Endothelial cell of umbilical vein (primary cell): ENCODE results near the gene IFNA8. TPM values are rescaled to one million over a fixed set of nuclear protein-coding genes. Genes with fewer than 3 reads are reported as not detected.
A peak's percentile ranks its signal among the peaks of the same experiment; 100 is the strongest.

Source experiments
- Bru-seq: library from RNA; stranded (reverse); fragments of 400-500 nt; gene quantifications from one replicate; lab custom pipeline; 2021; lab: Mats Ljungman, UMichigan
- BruChase-seq, 2 experiments: library from RNA; stranded (reverse); fragments of 400-500 nt; gene quantifications; one replicate each; lab custom pipeline; 2021; lab: Mats Ljungman, UMichigan
- BruUV-seq: library from RNA; stranded (reverse); fragments of 400-500 nt; replicated peaks from 2 replicates; lab custom pipeline; 2021; lab: Mats Ljungman, UMichigan
- CTCF ChIA-PET: fragments of 300-600, 350-600 bp; sonication (Branson Sonifier 250); formaldehyde crosslinking; loops from one replicate; lab custom pipeline; 2021; ENCODE audit warnings: antibody characterized with exemption, inconsistent platforms; lab: Charles Lee
- POLR2A ChIA-PET: fragments of 300-600, 350-600 bp; sonication (Branson Sonifier 250); formaldehyde crosslinking; loops from one replicate; lab custom pipeline; 2021; ENCODE audit warnings: antibody characterized with exemption, inconsistent platforms; lab: Charles Lee
- DNase-seq: peaks from one replicate; pipeline ENCODE4 v3.0.0-alpha.2; 2011; ENCODE audit warnings: low read depth, low spot score
- FAIRE-seq: peaks from 2 replicates; lab custom pipeline; 2011; peaks lifted over from hg19 to GRCh38; lab: Jason Lieb, UNC
- H2AFZ ChIP-seq: 2 replicates; pipeline ENCODE4 v1.6.0; 2012; ENCODE audit warnings: low read depth, low read length, control low read depth, inconsistent platforms
- H3K27ac ChIP-seq: 2 replicates; pipeline ENCODE4 v1.5.1; 2011; ENCODE audit warnings: low read depth, mild to moderate bottlenecking, control low read depth, low read length, moderate library complexity; ENCODE audit not compliant: insufficient read depth
- H3K27me3 ChIP-seq, 2 experiments: 2 replicates each; pipeline versions ENCODE4 v1.6.0 to v1.6.1; 2011; ENCODE audit warnings: low read length in 2 of 2, mixed read lengths in 1 of 2; ENCODE audit not compliant: control insufficient read depth in 2 of 2, insufficient read depth in 2 of 2
- H3K36me3 ChIP-seq, 2 experiments: 2 replicates in 1 of 2; 3 replicates in 1 of 2; pipeline ENCODE4 v1.5.1; 2011; ENCODE audit warnings: low read length in 2 of 2, mild to moderate bottlenecking in 1 of 2, moderate library complexity in 1 of 2; ENCODE audit not compliant: control insufficient read depth in 2 of 2, insufficient read depth in 2 of 2; ENCODE audit errors: extremely low read depth in 1 of 2
- H3K4me1 ChIP-seq: 3 replicates; pipeline ENCODE4 v1.5.1; 2011; ENCODE audit warnings: mild to moderate bottlenecking, low read length; ENCODE audit not compliant: control insufficient read depth, insufficient read depth; ENCODE audit errors: extremely low read depth
- H3K4me2 ChIP-seq: 2 replicates; pipeline ENCODE4 v1.6.1; 2011; ENCODE audit warnings: low read length, control low read depth, mixed read lengths; ENCODE audit not compliant: insufficient read depth
- H3K4me3 ChIP-seq, 3 experiments: fragments of 200-600 bp in 1 of 3; sonication (generic), shearing (Covaris generic) in 1 of 3; replicated peaks in 1 of 3; 2 replicates each; pipeline ENCODE4 v1.5.1; 2011 to 2016; ENCODE audit warnings: control low read depth in 3 of 3, low read length in 3 of 3, mild to moderate bottlenecking in 2 of 3, inconsistent platforms in 1 of 3, low read depth in 1 of 3, moderate library complexity in 1 of 3; ENCODE audit not compliant: insufficient read depth in 1 of 3
- H3K79me2 ChIP-seq: 2 replicates; pipeline ENCODE4 v1.6.0; 2012; ENCODE audit warnings: low read length, inconsistent platforms; ENCODE audit not compliant: control insufficient read depth, insufficient read depth
- H3K9ac ChIP-seq: replicated peaks from 2 replicates; pipeline ENCODE3; 2011; ENCODE audit warnings: low read length, control low read depth; ENCODE audit not compliant: insufficient read depth; ENCODE audit errors: extremely low read depth
- H3K9me1 ChIP-seq: replicated peaks from 3 replicates; pipeline ENCODE4 v1.6.0; 2011; ENCODE audit warnings: mild to moderate bottlenecking, low read length; ENCODE audit not compliant: control insufficient read depth, insufficient read depth; ENCODE audit errors: extremely low read depth
- H3K9me3 ChIP-seq: replicated peaks from 2 replicates; pipeline ENCODE4 v1.5.1; 2012; ENCODE audit warnings: low read length, inconsistent platforms; ENCODE audit not compliant: control insufficient read depth, insufficient read depth
- H4K20me1 ChIP-seq: replicated peaks from 2 replicates; pipeline ENCODE3; 2011; ENCODE audit warnings: mild to moderate bottlenecking, low read length; ENCODE audit not compliant: control insufficient read depth, insufficient read depth; ENCODE audit errors: extremely low read depth
- CTCF ChIP-seq, 2 donors: IDR thresholded peaks; 1 replicate in 1 of 2; 2 replicates in 1 of 2; pipeline ENCODE4 v1.5.1; 2011; ENCODE audit warnings: low read length in 2 of 2, mild to moderate bottlenecking in 2 of 2, moderate library complexity in 2 of 2, control low read depth in 1 of 2, inconsistent platforms in 1 of 2, low read depth in 1 of 2; ENCODE audit not compliant: insufficient read depth in 1 of 2; ENCODE audit errors: extremely low read depth in 1 of 2
- EZH2 ChIP-seq: IDR thresholded peaks from 2 replicates; pipeline ENCODE4 v1.6.1; 2012; ENCODE audit warnings: borderline replicate concordance, low read depth, mild to moderate bottlenecking, moderate library complexity, low read length, inconsistent platforms; ENCODE audit not compliant: severe bottlenecking
- FOS ChIP-seq: IDR thresholded peaks from 2 replicates; pipeline ENCODE4 v1.6.1; 2011; ENCODE audit warnings: mild to moderate bottlenecking, low read length, moderate library complexity, borderline replicate concordance; ENCODE audit not compliant: insufficient read depth
- GATA2 ChIP-seq: IDR thresholded peaks from 2 replicates; pipeline ENCODE4 v1.7.0; 2011; ENCODE audit warnings: low read depth, mild to moderate bottlenecking, moderate library complexity, mixed read lengths, low read length; ENCODE audit not compliant: insufficient read length, insufficient read depth
- JUN ChIP-seq: IDR thresholded peaks from 2 replicates; pipeline ENCODE4 v1.6.1; 2011; ENCODE audit warnings: borderline replicate concordance, low read depth; ENCODE audit not compliant: insufficient read length, insufficient read depth
- MAX ChIP-seq: IDR thresholded peaks from 2 replicates; pipeline ENCODE4 v1.6.1; 2011; ENCODE audit not compliant: insufficient read depth, insufficient read length
- MYC ChIP-seq: IDR thresholded peaks from one replicate; pipeline ENCODE4 v1.6.1; 2011; ENCODE audit warnings: mild to moderate bottlenecking, low read depth, low read length
- POLR2A ChIP-seq: IDR thresholded peaks from 2 replicates; pipeline ENCODE4 v1.6.1; 2012; ENCODE audit warnings: low read depth, mild to moderate bottlenecking, control low read depth, low read length
- dilution Hi-C: fragments of 300-500 bp; cut with MboI; formaldehyde crosslinking; loops from one replicate; pipeline ENCODE4 v1.15.0; 2019; ENCODE audit warnings: low sequenced_read_pairs; ENCODE audit not compliant: extremely low pct_ligation_motif_present
- intact Hi-C: fragments of 100-400 bp; cut with micrococcal nuclease; formaldehyde crosslinking; loops from one replicate; pipeline ENCODE4 v1.10.0; 2022
- long read RNA-seq: library from polyadenylated mRNA; stranded (forward); transcript quantifications from one replicate; pipeline ENCODE4 v2.0.0, GENCODE V29; 2021
- polyA minus RNA-seq, 3 experiments: library from RNA; depleted of rRNA, polyadenylated mRNA; stranded (reverse); fragments of >200 nt; gene quantifications; 1 replicate in 1 of 3; 2 replicates in 2 of 3; pipeline ENCODE4 v1.2.3, GENCODE V29; 2011
- polyA plus RNA-seq, 4 experiments: library from polyadenylated mRNA; depleted of rRNA in 3 of 4; stranded (reverse) in 3 of 4; unstranded in 1 of 4; fragments of >200 nt; gene quantifications; 2 replicates each; pipeline versions ENCODE4 v1.2.1 to v1.2.3, GENCODE V29; 2011 to 2012; ENCODE audit warnings: missing spikeins in 1 of 4
- total RNA-seq: library from RNA; stranded (reverse); gene quantifications from 2 replicates; pipeline ENCODE4 v1.2.3, GENCODE V29; 2021

The IFNA8 gene
- not detected in 2 replicates for total RNA-seq
- polyA plus RNA-seq, result not detected in 2 replicates
- not detected in 2 replicates for polyA plus RNA-seq (2011; cell fraction: cytosol; rRNA removed)
- not detected in 2 replicates for polyA plus RNA-seq (2011; cell fraction: nucleus; rRNA removed)
- polyA plus RNA-seq (2012), result not detected in 2 replicates
- not detected in 2 replicates for polyA minus RNA-seq
- not detected for polyA minus RNA-seq (2011; cell fraction: cytosol; rRNA and poly(A)+ RNA removed)
- not detected in 2 replicates for polyA minus RNA-seq (2011; cell fraction: nucleus; rRNA and poly(A)+ RNA removed)
- not detected for Bru-seq, nascent RNA
- not detected for BruChase-seq, experiment 1, labeled RNA remaining after a 6-hour chase
- BruChase-seq, experiment 2, labeled RNA remaining after a 2-hour chase, result not detected
- long read RNA-seq, result 0 reads

GRCh38 chr9:21408817-21409216 is at the start of gene IFNA8:
Gene IFNA8, plus strand, starts transcription at chr9:21409117. Its CDS starts 60 bp downstream, at chr9:21409177.
- dilution Hi-C loops, result no loop called here
- H4K20me1 ChIP-seq, result no peaks in the 10 kb centered on the region
- no peaks in the 10 kb centered on the region for H3K36me3 ChIP-seq
- TF ChIP-seq CTCF (IDR thresholded peaks at IDR 0.05; ENCODE audit: extremely low read depth in 1 of 2, insufficient read depth in 1 of 2, low read depth in 1 of 2, low read length in 2 of 2), result no peak
- no peak for TF ChIP-seq POLR2A
- peak; percentile 31 for TF ChIP-seq EZH2
- no peak within 1 kb of the TSS for H2AFZ ChIP-seq
- FAIRE-seq, result no peak
- H3K4me2 ChIP-seq, result no peak within 1 kb of the TSS
- no peak for DNase-seq
- BruUV-seq, result no TSS peak
- H3K9ac ChIP-seq, result no peak within 1 kb of the TSS
- H3K27me3 ChIP-seq, result peaks cover 30 to 76% of the 10 kb centered on the region in 2 experiments
- H3K4me3 ChIP-seq, result no peak within 1 kb of the TSS
- no peaks in the 10 kb centered on the region for H3K79me2 ChIP-seq
- POLR2A ChIA-PET, result no interaction called here
- H3K4me1 ChIP-seq, result no peaks in the 10 kb centered on the region
- H3K9me1 ChIP-seq, result no peaks in the 10 kb centered on the region
- no peaks in the 10 kb centered on the region for H3K9me3 ChIP-seq
- intact Hi-C loops, result no loop called here
- CTCF ChIA-PET, result interaction anchor here (1.3 to 3.5 kb wide), 3 partner anchors 13 to 83 kb away, joined by 3 to 16 read pairs (median 8); no protein-coding TSS in a partner anchor
- no peak within 1 kb of the TSS for H3K27ac ChIP-seq

- no peak overlapping the region for H2AFZ ChIP-seq
- ChIA-PET POLR2A (no interaction called here), CTCF (interaction anchor here (1.7 kb wide), 1 partner anchor 34 kb away, joined by 5 read pairs; no protein-coding TSS in a partner anchor)
These were observed 46.6 kb upstream of the IFNA8 start for GRCh38 chr9:21362287-21362686.

More at GRCh38 chr9:21362287-21362686, 46.6 kb upstream of the IFNA8 start:
- BruUV-seq, result no TSS peak
- Histone ChIP-seq H4K20me1 (no peaks in the 10 kb centered on the region), H3K27ac (no peak overlapping the region), H3K27me3 (peaks cover 6 to 25% of the 10 kb centered on the region in 2 experiments), H3K79me2 (no peaks in the 10 kb centered on the region), H3K4me2 (no peak overlapping the region), H3K9me3 (no peaks in the 10 kb centered on the region), H3K9ac (no peak overlapping the region), H3K4me1 (no peaks in the 10 kb centered on the region), H3K4me3 (no peak overlapping the region), H3K36me3 (no peaks in the 10 kb centered on the region), H3K9me1 (no peaks in the 10 kb centered on the region)
- TF ChIP-seq MAX (no peak), GATA2 (no peak), FOS (no peak), EZH2 (no peak), MYC (no peak), JUN (no peak), CTCF (IDR thresholded peaks at IDR 0.05; ENCODE audit: extremely low read depth in 1 of 2, insufficient read depth in 1 of 2, low read depth in 1 of 2, low read length in 2 of 2) (no peak), POLR2A (no peak)
- FAIRE-seq, result no peak
- dilution Hi-C loops, result no loop called here
- intact Hi-C loops, result no loop called here
- DNase-seq, result no peak
